Dermis microvascular lymphatic vessel endothelial cell (primary cell): Measurements from ENCODE around the gene CA12. TPM values are rescaled to one million over a fixed set of nuclear protein-coding genes. Genes with fewer than 3 reads are reported as not detected.

Experiments used
- DNase-seq, 2 donors: peaks; one replicate each; pipeline versions ENCODE4 v3.0.0 to v3.0.0-alpha.2; 2010; ENCODE audit warnings: low read depth in 2 of 2
- total RNA-seq: library from RNA; depleted of rRNA; stranded (reverse); fragments of >200 nt; gene quantifications from 2 replicates; pipeline ENCODE4 v1.2.1, GENCODE V29; 2014

CA12 gene
- total RNA-seq, 1 donor from 2014 or later = 0.13 TPM

GRCh38 chr15:63402498-63403253 is 21.0 kb upstream of the CA12 start:
- DNase-seq = peak; percentile 30 to 60

GRCh38 chr15:63401714-63402497 is 20.3 kb upstream of the CA12 start:
- no peak for DNase-seq

- DNase-seq = no peak
Observed at GRCh38 chr15:63401078-63401477, 19.4 kb upstream of the CA12 start.

- no peak for DNase-seq
Observed at GRCh38 chr15:63398456-63398855, 16.8 kb upstream of the CA12 start.

- no peak for DNase-seq
Observed at GRCh38 chr15:63396152-63396928, 14.7 kb upstream of the CA12 start.

GRCh38 chr15:63395730-63396151 is 14.1 kb upstream of the CA12 start:
- DNase-seq = no peak

GRCh38 chr15:63392361-63393009 is 10.8 kb upstream of the CA12 start:
- no peak for DNase-seq

- DNase-seq = no peak
Observed at GRCh38 chr15:63391669-63392360, 10.2 kb upstream of the CA12 start.

- DNase-seq = no peak
Observed at GRCh38 chr15:63390689-63391088, 9.0 kb upstream of the CA12 start.

- DNase-seq = no peak
Observed at GRCh38 chr15:63389902-63390670, 8.4 kb upstream of the CA12 start.

- DNase-seq = no peak
Observed at GRCh38 chr15:63388511-63388910, 6.9 kb upstream of the CA12 start.

- DNase-seq = no peak
Observed at GRCh38 chr15:63387748-63388493, 6.3 kb upstream of the CA12 start.

- no peak for DNase-seq
Observed at GRCh38 chr15:63385911-63386531, 4.4 kb upstream of the CA12 start.

GRCh38 chr15:63384906-63385305 is 3.3 kb upstream of the CA12 start:
- no peak for DNase-seq

GRCh38 chr15:63382966-63383710 is 1.5 kb upstream of the CA12 start:
- no peak for DNase-seq

- no peak for DNase-seq
Observed at GRCh38 chr15:63380808-63381282, 801 bp downstream of the CA12 start.

- DNase-seq = no peak
Observed at GRCh38 chr15:63380151-63380807, 1.4 kb downstream of the CA12 start.
